GM21825 (cell line): ENCODE results near the gene FYB2.

Experiments used
- ATAC-seq: cut with Tn5 transposase; IDR thresholded peaks from one replicate; pipeline ENCODE4 v1.9.1; 2021; ENCODE audit warnings: mild to moderate bottlenecking, moderate library complexity; ENCODE audit not compliant: unreplicated experiment

FYB2 gene

GRCh38 chr1:56719171-56719570, 100.0 kb downstream of the FYB2 start:
- no peak for ATAC-seq

DNA sequence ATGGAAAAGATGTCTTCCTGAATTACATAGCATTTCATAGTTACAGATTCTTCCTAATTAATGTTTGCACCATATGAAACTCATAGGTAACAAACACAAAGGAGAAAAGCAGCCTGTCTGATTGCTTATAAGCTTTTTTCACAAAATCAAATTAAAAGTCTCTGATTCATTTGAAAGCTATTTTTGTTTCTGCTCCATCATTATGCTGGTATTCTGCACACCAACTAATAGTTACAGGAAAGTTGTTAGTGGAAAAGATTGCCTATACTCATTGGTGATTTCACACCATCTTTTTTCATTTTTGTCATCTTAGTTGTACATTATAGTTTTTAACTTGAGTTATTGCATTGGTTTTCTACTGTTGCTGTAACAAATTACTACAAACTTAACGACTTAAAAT, 104.0 kb downstream of the FYB2 start:
- ATAC-seq = no peak

DNA sequence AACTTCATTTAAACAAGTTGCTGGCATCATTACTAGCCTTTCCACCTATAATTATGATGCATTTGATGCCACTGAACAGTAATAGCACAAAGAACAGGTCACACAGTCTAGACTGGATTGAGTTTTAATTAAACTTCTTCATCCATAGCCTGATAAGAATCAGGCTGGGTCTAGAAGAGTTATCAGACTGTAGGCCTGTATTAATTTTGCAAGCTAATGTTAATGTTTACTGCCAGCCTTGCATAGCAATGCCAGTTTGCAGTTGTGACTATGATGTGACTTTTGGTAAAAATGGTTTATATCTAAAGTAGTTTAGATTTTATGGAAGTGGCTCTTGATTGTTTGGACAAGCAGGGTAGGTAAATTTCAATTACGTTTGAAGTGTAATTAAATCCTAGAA, 106.1 kb downstream of the FYB2 start:
- no peak for ATAC-seq

DNA sequence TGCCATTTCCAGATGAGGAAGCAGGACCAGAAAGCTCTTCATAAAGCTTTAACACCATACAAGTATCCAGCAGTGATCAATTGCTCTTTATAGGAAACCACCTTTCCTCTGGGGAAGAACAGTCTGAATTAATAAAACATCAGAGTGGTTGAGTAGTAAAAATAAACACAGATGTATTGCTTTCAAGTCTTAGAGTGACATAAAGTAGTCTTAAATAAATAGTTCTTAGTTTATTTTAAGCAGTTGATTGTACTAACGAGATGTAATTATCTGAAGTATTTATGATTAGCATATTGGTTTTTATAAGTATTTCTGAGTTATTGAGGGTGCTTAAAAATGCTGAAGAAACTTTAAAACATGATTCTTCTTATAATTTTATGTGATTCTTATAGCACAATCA, 107.1 kb downstream of the FYB2 start:
- ATAC-seq = no peak

GRCh38 chr1:56710646-56711045, 108.6 kb downstream of the FYB2 start:
- no peak for ATAC-seq

DNA sequence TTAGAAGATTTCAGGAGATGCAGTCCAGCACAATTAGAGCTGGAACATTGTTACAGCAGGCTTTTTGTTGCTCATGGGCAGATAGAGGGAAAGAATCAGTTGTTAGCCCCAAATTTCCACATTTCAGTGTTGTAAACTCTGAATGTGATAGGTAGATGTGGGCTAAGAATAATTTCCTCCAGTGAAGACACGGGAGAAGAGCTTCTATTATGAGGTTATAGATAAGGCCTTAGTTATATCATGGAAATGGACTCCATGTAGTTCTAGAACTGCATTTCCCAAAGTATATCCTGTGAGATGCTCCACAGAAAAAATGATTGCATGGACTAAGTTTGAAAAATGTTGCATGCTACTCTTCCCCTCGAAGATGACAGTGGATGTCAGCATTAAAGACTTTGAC, 109.2 kb downstream of the FYB2 start:
- no peak for ATAC-seq

- no peak for ATAC-seq
These were observed 109.8 kb downstream of the FYB2 start for GRCh38 chr1:56709269-56709880.

GRCh38 chr1:56707379-56707778, 111.8 kb downstream of the FYB2 start:
- ATAC-seq = no peak

DNA sequence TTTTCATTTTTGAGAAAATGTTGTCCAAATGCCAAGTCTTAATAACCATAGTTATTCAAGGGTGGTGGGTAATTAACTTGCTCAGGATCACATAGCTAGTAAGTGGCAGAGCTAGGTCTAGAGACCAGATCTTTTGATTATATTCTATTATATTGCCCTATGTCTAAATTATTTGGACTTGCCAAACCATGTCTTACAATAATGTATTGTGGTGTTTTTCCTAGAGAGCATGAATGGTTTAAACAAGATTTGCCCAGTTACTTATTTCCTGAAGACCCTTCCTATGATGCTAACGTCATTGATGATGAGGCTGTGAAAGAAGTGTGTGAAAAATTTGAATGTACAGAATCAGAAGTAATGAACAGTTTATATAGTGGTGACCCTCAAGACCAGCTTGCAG, 115.5 kb downstream of the FYB2 start:
- ATAC-seq = no peak

DNA sequence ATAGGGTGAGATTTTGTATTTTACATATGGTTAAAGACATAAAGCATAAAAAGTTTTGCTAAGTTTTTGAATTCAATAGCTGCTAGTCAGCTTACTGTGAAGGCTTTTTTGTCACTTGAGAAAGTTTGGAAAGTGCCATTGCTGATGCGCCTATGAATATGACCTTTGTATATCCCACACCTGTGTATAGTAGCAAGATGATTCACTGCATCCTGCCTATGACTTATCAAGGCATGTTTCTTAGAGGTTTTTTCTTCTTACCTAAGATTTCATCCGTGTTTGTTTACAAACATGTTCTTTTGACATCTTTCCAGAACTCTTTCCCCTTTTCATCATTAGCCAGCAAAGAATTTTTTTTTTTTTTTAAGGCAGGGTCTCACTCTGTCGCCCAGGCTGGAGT, 122.5 kb downstream of the FYB2 start:
- no peak for ATAC-seq

DNA sequence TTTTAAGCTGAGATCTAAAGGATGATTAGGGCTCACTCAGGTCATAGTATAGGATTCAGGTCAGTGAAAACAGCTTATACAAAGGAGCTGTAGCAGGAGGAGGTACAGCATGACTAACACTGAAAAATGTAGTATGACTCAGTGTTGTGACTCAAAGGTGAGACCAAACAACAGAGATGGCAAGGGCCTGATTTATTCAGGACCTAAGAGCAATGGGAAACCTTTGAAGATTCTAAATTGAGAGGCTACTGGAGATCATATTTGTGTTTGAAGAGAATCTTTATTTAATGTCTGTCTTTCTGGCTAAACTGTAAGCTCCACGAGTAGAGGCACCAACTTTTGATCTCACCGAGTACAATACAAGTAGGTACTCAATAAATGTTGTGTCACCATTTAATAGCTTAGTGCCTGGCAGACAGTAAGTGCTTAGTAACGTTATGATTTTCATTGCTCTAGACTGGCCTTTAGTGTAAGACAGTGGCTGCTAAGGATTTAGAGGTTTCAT, 130.6 kb downstream of the FYB2 start:
- peak; percentile 76 for ATAC-seq

- ATAC-seq = no peak
These were observed 133.0 kb downstream of the FYB2 start for GRCh38 chr1:56686169-56686568.

- ATAC-seq = no peak
These were observed 135.6 kb downstream of the FYB2 start for GRCh38 chr1:56683569-56683968.

GRCh38 chr1:56676571-56677035, 142.6 kb downstream of the FYB2 start:
- no peak for ATAC-seq

DNA sequence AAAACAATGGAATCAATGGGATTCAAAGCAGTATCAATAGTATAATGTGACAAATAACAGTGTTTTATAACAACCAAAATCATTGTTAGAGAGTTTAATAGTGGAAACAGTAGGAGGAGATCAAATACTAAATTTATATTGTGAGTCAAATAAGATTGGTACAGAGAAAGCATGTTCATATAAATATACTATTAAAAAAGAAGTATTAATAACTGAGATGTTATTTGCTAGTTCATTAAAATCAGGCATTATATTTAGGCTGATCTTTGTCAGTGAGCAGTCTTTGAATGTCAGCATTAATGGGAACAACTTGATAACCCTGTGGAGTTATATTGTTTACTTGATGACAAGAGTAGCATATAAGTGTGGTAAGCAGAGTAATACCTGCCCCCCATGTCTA, 143.4 kb downstream of the FYB2 start:
- no peak for ATAC-seq

DNA sequence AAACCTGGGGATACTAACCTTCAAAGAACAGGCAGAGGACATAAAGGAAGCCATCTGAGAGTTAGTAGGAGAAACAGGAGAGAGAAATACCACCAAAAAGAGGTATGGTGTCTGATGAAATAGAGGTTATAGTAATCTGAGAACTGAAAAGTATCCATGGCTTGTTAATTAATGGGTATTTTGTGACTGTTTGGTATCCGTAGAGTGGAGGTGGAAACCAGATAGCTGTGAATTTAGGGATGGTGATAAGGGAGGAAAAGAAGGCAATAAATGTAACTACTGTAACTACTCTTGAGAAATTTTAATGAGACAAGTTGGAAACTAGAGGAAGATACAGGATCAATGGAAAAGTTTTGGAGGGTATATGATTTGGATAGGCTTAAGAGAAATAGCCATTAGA, 146.6 kb downstream of the FYB2 start:
- ATAC-seq = no peak

GRCh38 chr1:56671542-56671941, 147.7 kb downstream of the FYB2 start:
- no peak for ATAC-seq

DNA sequence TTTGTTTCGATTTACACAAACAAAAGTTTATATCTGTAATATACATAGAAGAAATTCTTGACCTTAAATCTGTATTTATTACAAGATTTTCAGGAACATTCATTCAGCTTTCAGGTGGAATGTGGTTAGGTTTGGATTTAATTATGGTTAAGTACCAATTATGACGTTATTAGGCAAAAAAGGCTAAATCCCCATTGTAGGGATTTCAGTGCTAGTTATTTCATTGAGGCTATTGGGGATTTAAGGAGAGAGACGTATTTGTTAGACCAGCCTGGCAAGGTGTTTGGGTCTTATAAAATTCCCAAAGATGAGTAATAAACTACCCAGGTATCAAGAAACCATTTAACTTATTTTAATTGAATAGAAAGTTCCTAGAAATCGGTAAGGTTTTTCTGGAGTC, 148.1 kb downstream of the FYB2 start:
- no peak for ATAC-seq

DNA sequence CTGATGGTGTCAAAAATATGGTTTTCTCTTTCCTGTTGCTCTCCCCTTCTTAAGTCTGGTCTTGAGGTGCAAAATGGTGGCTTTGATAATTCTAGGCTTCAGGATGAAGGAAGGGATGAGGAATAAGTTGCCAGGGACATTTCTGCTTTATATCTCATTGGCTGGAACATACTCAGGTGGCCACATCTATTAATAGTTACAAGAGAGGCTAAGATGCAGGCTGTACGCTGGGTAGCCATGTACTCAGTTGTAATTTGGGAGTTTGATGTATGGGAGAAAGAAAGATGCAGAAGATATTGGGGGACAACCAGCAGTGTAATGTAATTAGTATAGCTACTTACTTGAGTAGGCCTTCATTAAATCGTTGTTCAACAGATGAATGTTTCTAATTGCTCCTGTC, 148.9 kb downstream of the FYB2 start:
- ATAC-seq = no peak
